Kidney (tissue), 14 donors: Measurements from ENCODE around the gene MRGPRD. TPM values are rescaled to one million over a fixed set of nuclear protein-coding genes. Genes with fewer than 3 reads are reported as not detected.
A peak's percentile ranks its signal among the peaks of the same experiment; 100 is the strongest.

ENCODE experiments used
- DNase-seq, 5 donors: peaks; one replicate each; pipeline ENCODE4 v3.0.0-alpha.2; 2013 to 2020
- FAIRE-seq: peaks from 2 replicates; lab custom pipeline; 2012; peaks lifted over from hg19 to GRCh38; lab: Jason Lieb, UNC
- H3K27ac ChIP-seq, 2 donors: one replicate each; pipeline ENCODE4 v1.7.0; 2013; ENCODE audit warnings: low read depth in 2 of 2, low read length in 2 of 2, inconsistent platforms in 1 of 2
- H3K27me3 ChIP-seq: one replicate; pipeline ENCODE4 v1.7.1; 2013; ENCODE audit warnings: low read length, inconsistent platforms; ENCODE audit not compliant: control insufficient read depth, insufficient read depth
- H3K36me3 ChIP-seq, 3 donors: one replicate each; pipeline versions ENCODE4 v1.7.0 to v1.7.1; 2013; ENCODE audit warnings: low read length in 3 of 3, control low read depth in 1 of 3, inconsistent platforms in 1 of 3; ENCODE audit not compliant: insufficient read depth in 3 of 3, control insufficient read depth in 2 of 3
- H3K4me1 ChIP-seq, 3 donors: one replicate each; pipeline versions ENCODE4 v1.7.0 to v1.7.1; 2013; ENCODE audit warnings: low read length in 3 of 3, inconsistent platforms in 1 of 3, low read depth in 1 of 3; ENCODE audit not compliant: control insufficient read depth in 2 of 3, insufficient read depth in 2 of 3
- H3K4me3 ChIP-seq, 3 donors: one replicate each; pipeline versions ENCODE4 v1.7.0 to v1.8.1; 2013; ENCODE audit warnings: low read length in 3 of 3, control low read depth in 1 of 3, inconsistent platforms in 1 of 3
- H3K9ac ChIP-seq, 3 donors: one replicate each; pipeline versions ENCODE4 v1.7.0 to v1.7.1; 2013; ENCODE audit warnings: low read length in 3 of 3, control low read depth in 1 of 3, inconsistent platforms in 1 of 3
- H3K9me3 ChIP-seq, 3 donors: one replicate each; pipeline versions ENCODE4 v1.7.0 to v1.7.1; 2013; ENCODE audit warnings: low read length in 3 of 3, control low read depth in 1 of 3, inconsistent platforms in 1 of 3; ENCODE audit not compliant: control insufficient read depth in 2 of 3, insufficient read depth in 1 of 3
- CTCF ChIP-seq: IDR thresholded peaks from 3 replicates; pipeline ENCODE4 v1.5.1; 2012; ENCODE audit warnings: mild to moderate bottlenecking, moderate library complexity, borderline replicate concordance; ENCODE audit not compliant: insufficient read depth; ENCODE audit errors: extremely low read depth
- intact Hi-C: fragments of 100-400 bp; cut with DNase I; formaldehyde crosslinking; loops from one replicate; pipeline ENCODE4 v1.11.1; 2022
- polyA plus RNA-seq: library from polyadenylated mRNA; stranded (reverse); fragments of 350-450 nt; fragmentation: Illumina TruSeq; extraction: RNeasy Lipid Tissue Mini Kit (QIAGEN cat#74804); gene quantifications from one replicate; pipeline ENCODE4 v1.2.3, GENCODE V29; 2014; ENCODE audit warnings: low read depth, low replicate concordance; ENCODE audit not compliant: insufficient read depth
- total RNA-seq: library from RNA; stranded (reverse); fragmentation: NEBNext Ultra II Directional; extraction: Animal tissue kit (Norgen Biotek cat#: 25700); gene quantifications from one replicate; pipeline ENCODE4 v1.2.1, GENCODE V29; 2021
- donor health status: control.
- donor health status: control.
- donor health status: control.
- donor health status: control.
- donor health status: control.
- donor health status: DM: yes; HTN: yes; CAD: no.
- donor health status: Normal renal cell carcinoma (clear cell type).

The MRGPRD gene
- total and polyA plus RNA-seq, 2 donors from 2014 or later, result not detected

DNA sequence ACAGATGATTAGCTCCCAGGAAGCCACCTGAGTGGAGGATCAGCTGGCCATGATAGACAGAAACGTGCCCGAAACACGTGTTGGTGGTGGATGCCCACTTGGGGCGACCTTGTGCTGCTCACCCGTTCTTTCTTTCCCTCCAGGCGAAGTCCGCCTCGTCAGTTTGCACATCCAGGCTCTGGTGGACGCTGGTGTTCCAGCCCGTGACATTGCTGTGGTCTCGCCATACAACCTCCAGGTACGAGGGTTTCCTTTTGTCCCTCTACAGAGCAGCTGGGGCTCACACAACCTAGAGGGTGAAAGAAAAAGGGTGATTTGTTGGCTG lies 46.5 kb downstream of the MRGPRD start:
- FAIRE-seq, result no peak

GRCh38 chr11:68933605-68934320 lies 47.0 kb downstream of the MRGPRD start:
- no peak for TF ChIP-seq CTCF
- intact Hi-C loops, result no loop called here
- Histone ChIP-seq H3K9ac (no peak overlapping the region), H3K27me3 (no peaks in the 10 kb centered on the region), H3K9me3 (no peaks in the 10 kb centered on the region), H3K27ac (no peak overlapping the region), H3K36me3 (peaks cover 0 to 27% (median 22%) of the 10 kb centered on the region in 3 donors), H3K4me1 (no peaks in the 10 kb centered on the region), H3K4me3 (no peak overlapping the region)
- DNase-seq (peak in 1 of 5 donors; percentile 58), FAIRE-seq (no peak)

More for the DNA sequence above, 46.5 kb downstream of the MRGPRD start:
- DNase-seq, result peak in 1 of 5 donors; percentile 49
- peaks cover 0 to 25% (median 23%) of the 10 kb centered on the region in 3 donors for H3K36me3 ChIP-seq
- no peak overlapping the region for H3K4me3 ChIP-seq
- no peaks in the 10 kb centered on the region for H3K9me3 ChIP-seq
- no peaks in the 10 kb centered on the region for H3K27me3 ChIP-seq
- no peak for TF ChIP-seq CTCF
- H3K27ac ChIP-seq, result no peak overlapping the region
- no peak overlapping the region for H3K9ac ChIP-seq
- H3K4me1 ChIP-seq, result no peaks in the 10 kb centered on the region
- intact Hi-C loops, result no loop called here

GRCh38 chr11:68932933-68933577 lies 47.7 kb downstream of the MRGPRD start:
- FAIRE-seq (no peak), DNase-seq (peak in 1 of 5 donors; percentile 54)
- intact Hi-C loops, result no loop called here
- no peak for TF ChIP-seq CTCF
- H3K9ac ChIP-seq, result no peak overlapping the region
- H3K36me3 ChIP-seq, result peaks cover 0 to 30% (median 19%) of the 10 kb centered on the region in 3 donors
- no peaks in the 10 kb centered on the region for H3K9me3 ChIP-seq
- no peaks in the 10 kb centered on the region for H3K4me1 ChIP-seq
- no peak overlapping the region for H3K27ac ChIP-seq
- no peaks in the 10 kb centered on the region for H3K27me3 ChIP-seq
- H3K4me3 ChIP-seq, result no peak overlapping the region
